Ovary (tissue), 9 donors: Measurements from ENCODE around the gene GRAMD4. TPM values are rescaled to one million over a fixed set of nuclear protein-coding genes. Genes with fewer than 3 reads are reported as not detected.

Experiments used
- DNase-seq, 5 donors: peaks; one replicate each; pipeline ENCODE4 v3.0.0-alpha.2; 2019 to 2020
- H3K27ac ChIP-seq, 2 donors: fragments of 200-600 bp; one replicate each; pipeline versions ENCODE4 v1.5.1 to v1.8.0; 2019 to 2022
- H3K27me3 ChIP-seq: fragments of 200-600 bp; one replicate; pipeline ENCODE4 v1.8.0; 2022
- H3K36me3 ChIP-seq: fragments of 200-600 bp; sonication (generic); one replicate; pipeline ENCODE4 v1.5.1; 2019
- H3K4me1 ChIP-seq: one replicate; pipeline ENCODE4 v1.8.1; 2013; ENCODE audit warnings: mild to moderate bottlenecking, moderate library complexity; ENCODE audit not compliant: insufficient read depth
- H3K4me3 ChIP-seq: fragments of 200-600 bp; sonication (generic); one replicate; pipeline ENCODE4 v1.5.1; 2017
- H3K9me3 ChIP-seq, 2 donors: fragments of 200-600 bp in 1 of 2; sonication (generic) in 1 of 2; one replicate each; pipeline versions ENCODE4 v1.5.1 to v1.8.1; 2013 to 2019; ENCODE audit warnings: mild to moderate bottlenecking in 1 of 2, moderate library complexity in 1 of 2
- EP300 ChIP-seq: sonication (generic); formaldehyde crosslinking; IDR thresholded peaks from one replicate; pipeline ENCODE4 v1.6.1; 2017; ENCODE audit warnings: antibody characterized with exemption
- POLR2A ChIP-seq: fragments of 450-650 bp; IDR thresholded peaks from one replicate; pipeline ENCODE4 v1.6.1; 2017; ENCODE audit warnings: antibody characterized with exemption, mild to moderate bottlenecking, moderate library complexity
- WGBS, 3 donors: extraction: QIAGEN DNeasy Blood & Tissue Kit in 1 of 3; methylation state at CpG; one replicate each; pipeline versions ENCODE4 v1.1.5 to v1.1.7; 2013 to 2017; 5-methylcytosine and 5-hydroxymethylcytosine counted together
- intact Hi-C, 4 donors: fragments of 100-400 bp; cut with DNase I; formaldehyde crosslinking; loops; one replicate each; pipeline versions ENCODE4 v1.11.0 to v1.15.1; 2022 to 2023
- polyA plus RNA-seq, 2 donors: library from polyadenylated mRNA; stranded (reverse); fragments of 200-250 nt in 1 of 2; fragments of 350-450 nt in 1 of 2; fragmentation: Illumina TruSeq in 1 of 2; extraction: RNeasy Lipid Tissue Mini Kit (QIAGEN cat#74804) in 1 of 2; gene quantifications; one replicate each; pipeline ENCODE4 v1.2.3, GENCODE V29; 2013 to 2014
- total RNA-seq, 7 donors: library from RNA; depleted of rRNA in 2 of 7; stranded (reverse); fragments of >200 nt in 2 of 7; fragmentation: NEBNext Ultra II Directional in 3 of 7; extraction: Animal tissue kit (Norgen Biotek cat#: 25700) in 3 of 7; gene quantifications; one replicate each; pipeline versions ENCODE4 v1.1.0 to v1.2.4, GENCODE V29; 2016 to 2023
- TF ChIP-seq, protein P1 (sequence below), 3 donors: fragments of 450-650 bp in 2 of 3; fragments of 200-600 bp in 1 of 3; IDR thresholded peaks; one replicate each; pipeline versions ENCODE4 v1.5.1 to v1.8.0; 2016 to 2022; ENCODE audit warnings: antibody characterized with exemption in 3 of 3, mild to moderate bottlenecking in 1 of 3
- donor health status: DM: no; HTN: no; CAD: no; lungs with moderate emphysema.
- donor health status: DM: no; HTN: no; CAD: no.
- donor health status: Bipolar disorder and iron deficiency.
- donor health status: DM: yes; HTN: yes; CAD: no.
- donor health status: DM: no; HTN: no; CAD: no.
- donor health status: DM: yes; HTN: yes; CAD: no.

The GRAMD4 gene
- total and polyA plus RNA-seq, 9 donors: 6.2 to 40.4 (median 27.8) TPM

DNA sequence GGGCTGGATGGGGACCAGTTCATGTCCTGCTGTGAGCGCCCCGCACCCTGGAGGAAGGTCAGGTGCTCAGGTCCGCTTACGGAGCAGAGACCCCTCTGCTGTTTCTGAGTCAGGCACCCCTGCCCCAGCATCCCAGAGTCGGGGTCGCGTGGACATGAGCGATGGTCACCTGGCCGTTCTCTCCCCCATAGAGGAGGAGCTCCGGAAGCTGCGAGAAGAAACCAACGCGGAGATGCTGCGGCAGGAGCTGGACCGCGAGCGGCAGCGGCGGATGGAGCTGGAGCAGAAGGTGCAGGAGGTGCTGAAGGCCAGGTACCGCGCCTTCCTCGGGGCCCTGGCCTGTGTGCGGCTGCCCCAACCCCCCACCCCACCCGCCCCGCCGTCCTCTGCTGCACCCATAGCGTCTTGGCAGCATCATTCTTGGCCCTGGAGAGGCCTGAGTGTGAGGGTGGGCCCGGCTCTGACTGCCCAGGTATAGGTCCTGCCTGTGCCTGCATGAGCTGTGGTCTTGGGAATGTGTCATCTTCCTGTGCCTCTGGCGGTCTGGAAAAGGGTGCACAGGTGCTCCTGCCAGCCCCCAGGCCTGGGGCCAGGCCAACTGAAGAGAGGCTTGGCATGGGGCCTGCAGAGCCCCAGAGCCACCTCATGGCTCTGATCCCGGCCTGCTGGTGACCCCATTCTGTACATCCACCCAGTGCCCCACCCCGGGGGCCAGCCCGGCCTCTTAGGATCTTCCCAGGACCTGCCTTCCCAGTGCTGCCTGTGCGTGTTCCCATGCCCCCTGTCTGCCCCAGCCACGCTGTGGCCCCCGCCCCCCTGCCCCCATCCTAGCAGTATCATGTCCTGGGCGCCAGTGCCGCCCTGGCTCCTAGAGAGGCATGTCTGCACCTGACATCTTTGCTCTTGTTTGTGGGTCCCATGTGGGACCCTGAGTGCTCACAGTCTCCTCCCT, 38.1 kb downstream of the GRAMD4 start:
- 92 to 94% (median 92%) methylated on average over 31 to 37 of the region's 37 CpGs for WGBS, 3 donors
- H3K4me1 ChIP-seq: peaks cover under 1% of the 10 kb centered on the region
- no peak overlapping the region for H3K4me3 ChIP-seq
- TF ChIP-seq EP300: no peak
- no peaks in the 10 kb centered on the region for H3K36me3 ChIP-seq
- no peak overlapping the region for H3K27ac ChIP-seq
- no peak for DNase-seq
- intact Hi-C loops: no loop called here
- no peaks in the 10 kb centered on the region for H3K27me3 ChIP-seq
- no peaks in the 10 kb centered on the region for H3K9me3 ChIP-seq

DNA sequence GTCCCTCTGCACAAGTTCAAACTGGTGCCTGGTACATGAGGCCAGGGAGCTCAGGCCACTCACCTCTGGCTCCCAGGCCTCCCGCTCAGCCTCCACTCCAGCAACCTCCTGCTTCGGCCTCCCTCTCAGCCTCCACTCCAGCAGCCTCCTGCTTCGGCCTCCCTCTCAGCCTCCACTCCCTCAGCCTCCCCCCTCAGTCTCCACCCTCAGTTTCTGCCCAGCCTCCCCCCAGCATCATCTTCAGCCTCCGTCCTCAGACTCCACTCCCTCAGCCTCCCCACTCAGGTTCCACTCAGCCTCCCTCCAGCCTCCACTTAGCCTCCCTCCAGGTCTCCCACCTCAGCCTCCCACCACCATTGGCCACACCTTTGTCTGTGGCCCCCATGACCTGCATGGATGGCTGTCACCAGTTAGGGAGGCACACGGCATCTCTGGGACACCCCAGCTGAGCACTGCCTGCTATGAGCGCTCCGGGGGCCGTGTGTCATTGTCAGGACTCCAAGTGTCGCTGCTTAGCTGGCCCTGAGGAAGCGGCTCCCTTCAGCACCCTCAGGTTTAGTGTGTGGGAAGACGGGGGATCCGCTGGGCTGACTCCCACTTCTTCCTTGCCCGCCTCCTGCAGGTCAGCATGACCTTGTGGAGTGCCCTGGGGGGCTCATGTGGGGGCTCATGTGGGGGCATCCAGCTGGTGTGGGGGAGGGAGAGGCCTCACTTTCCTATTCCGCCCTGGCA, 39.0 kb downstream of the GRAMD4 start:
- H3K27ac ChIP-seq: no peak overlapping the region
- H3K4me3 ChIP-seq: no peak overlapping the region
- TF ChIP-seq EP300 (no peak), POLR2A (no peak)
- TF ChIP-seq, protein P1, sequence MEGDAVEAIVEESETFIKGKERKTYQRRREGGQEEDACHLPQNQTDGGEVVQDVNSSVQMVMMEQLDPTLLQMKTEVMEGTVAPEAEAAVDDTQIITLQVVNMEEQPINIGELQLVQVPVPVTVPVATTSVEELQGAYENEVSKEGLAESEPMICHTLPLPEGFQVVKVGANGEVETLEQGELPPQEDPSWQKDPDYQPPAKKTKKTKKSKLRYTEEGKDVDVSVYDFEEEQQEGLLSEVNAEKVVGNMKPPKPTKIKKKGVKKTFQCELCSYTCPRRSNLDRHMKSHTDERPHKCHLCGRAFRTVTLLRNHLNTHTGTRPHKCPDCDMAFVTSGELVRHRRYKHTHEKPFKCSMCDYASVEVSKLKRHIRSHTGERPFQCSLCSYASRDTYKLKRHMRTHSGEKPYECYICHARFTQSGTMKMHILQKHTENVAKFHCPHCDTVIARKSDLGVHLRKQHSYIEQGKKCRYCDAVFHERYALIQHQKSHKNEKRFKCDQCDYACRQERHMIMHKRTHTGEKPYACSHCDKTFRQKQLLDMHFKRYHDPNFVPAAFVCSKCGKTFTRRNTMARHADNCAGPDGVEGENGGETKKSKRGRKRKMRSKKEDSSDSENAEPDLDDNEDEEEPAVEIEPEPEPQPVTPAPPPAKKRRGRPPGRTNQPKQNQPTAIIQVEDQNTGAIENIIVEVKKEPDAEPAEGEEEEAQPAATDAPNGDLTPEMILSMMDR (IDR thresholded peaks at IDR 0.05): no peak
- no peaks in the 10 kb centered on the region for H3K36me3 ChIP-seq
- no peaks in the 10 kb centered on the region for H3K9me3 ChIP-seq
- no peak for DNase-seq
- 87 to 95% (median 94%) methylated on average over 14 of the region's 14 CpGs for WGBS, 3 donors
- intact Hi-C loops: no loop called here
- no peaks in the 10 kb centered on the region for H3K4me1 ChIP-seq
- no peaks in the 10 kb centered on the region for H3K27me3 ChIP-seq

DNA sequence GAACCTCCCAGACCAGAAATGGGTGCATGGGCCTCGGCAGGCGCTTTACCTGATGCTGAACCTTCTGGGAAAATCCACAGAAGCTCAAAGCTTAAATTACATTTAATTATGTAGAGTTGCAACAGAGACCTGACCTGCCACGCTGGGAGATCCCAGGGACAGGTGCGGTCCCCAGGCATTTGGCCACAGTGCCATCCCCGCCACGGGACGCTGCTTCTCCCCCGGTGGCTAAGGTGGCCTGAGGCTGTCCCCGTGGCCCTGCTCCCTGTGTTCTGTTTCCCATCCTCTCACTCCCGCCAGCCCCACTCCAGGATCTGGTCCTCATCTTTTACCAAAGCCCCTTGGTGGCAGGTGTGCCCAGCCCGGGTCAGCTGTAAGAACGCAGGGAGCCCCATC, 39.6 kb downstream of the GRAMD4 start:
- intact Hi-C loops: loop anchor here in 1 of 4 donors (10.0 kb wide), 1 partner anchor 85 kb away; no protein-coding TSS in a partner anchor
- Histone ChIP-seq H3K27ac (no peak overlapping the region), H3K27me3 (no peaks in the 10 kb centered on the region), H3K4me1 (no peaks in the 10 kb centered on the region), H3K9me3 (no peaks in the 10 kb centered on the region), H3K4me3 (no peak overlapping the region), H3K36me3 (no peaks in the 10 kb centered on the region)
- no peak for DNase-seq
- no peak for TF ChIP-seq POLR2A
- no peak for TF ChIP-seq EP300
- TF ChIP-seq, protein P1 (IDR thresholded peaks at IDR 0.05): no peak
- 91 to 95% (median 93%) methylated on average over 12 of the region's 12 CpGs for WGBS, 3 donors

DNA sequence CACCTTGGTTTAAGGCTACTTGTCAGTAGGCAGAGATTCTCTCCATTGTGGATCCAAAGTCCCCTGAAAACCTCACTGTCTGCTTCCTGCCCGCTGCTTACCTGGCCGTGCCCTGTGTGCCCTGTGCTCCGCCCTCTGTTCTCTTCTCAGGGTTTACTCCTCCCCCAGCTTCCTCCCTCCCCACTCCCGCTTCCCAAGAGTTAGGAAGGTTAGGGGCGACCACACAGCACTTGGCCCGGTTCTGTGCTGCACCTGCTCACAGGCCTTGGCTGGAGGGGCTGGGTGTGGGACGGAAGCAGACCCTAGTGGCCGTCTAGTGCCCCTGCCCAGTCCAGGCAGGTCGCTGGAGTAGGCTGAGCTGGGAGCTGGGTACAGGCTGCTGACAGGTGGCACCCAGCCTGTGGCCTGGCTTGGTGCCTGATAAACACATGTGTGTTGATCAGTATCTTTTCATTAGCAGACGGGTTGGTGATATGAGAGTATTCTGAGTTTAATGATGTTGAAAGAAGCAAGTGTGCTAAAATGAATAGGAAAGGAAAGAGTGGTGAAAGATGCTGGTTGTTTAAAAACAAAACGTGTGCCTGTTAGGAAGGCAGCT, 40.5 kb downstream of the GRAMD4 start:
- TF ChIP-seq, protein P1 (IDR thresholded peaks at IDR 0.05): no peak
- TF ChIP-seq POLR2A: no peak
- no peak for TF ChIP-seq EP300
- Histone ChIP-seq H3K4me3 (no peak overlapping the region), H3K9me3 (no peaks in the 10 kb centered on the region), H3K4me1 (no peaks in the 10 kb centered on the region), H3K27me3 (no peaks in the 10 kb centered on the region), H3K27ac (no peak overlapping the region), H3K36me3 (no peaks in the 10 kb centered on the region)
- WGBS, 3 donors: 56 to 70% (median 59%) methylated on average over 11 of the region's 11 CpGs
- no peak for DNase-seq
- intact Hi-C loops: loop anchor here in 1 of 4 donors (10.0 kb wide), 1 partner anchor 86 kb away; no protein-coding TSS in a partner anchor
